NCI-H82 (cell line): ENCODE results near the gene CNKSR3.

ENCODE experiments used
- DNase-seq: peaks from one replicate; lab custom pipeline; 2025; lab: John Stamatoyannopoulos, UW

CNKSR3 gene

DNA sequence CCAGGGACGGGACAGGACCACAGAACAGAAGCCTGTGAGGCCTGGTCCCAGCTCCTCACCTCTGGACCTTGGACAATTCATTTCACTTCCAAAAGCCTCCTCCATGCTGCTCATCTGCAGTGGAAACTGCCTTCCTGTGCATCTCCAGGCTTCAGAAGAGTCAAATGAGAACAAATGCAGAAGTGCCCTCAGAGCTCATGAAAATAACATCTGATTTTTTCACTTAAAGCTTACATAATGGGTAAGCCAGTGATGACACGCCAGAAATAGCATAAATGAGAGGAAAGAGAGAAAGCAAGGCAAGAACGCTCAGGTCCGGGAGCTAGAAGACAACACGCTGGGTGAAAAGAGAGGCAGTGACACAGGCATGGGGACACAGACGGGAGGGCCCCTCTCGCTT is 7.9 kb downstream of the CNKSR3 start:
- DNase-seq, result no peak

GRCh38 chr6:154501578-154501868 is 9.0 kb downstream of the CNKSR3 start:
- no peak for DNase-seq

GRCh38 chr6:154500769-154501577 is 9.5 kb downstream of the CNKSR3 start:
- peak; percentile 11 for DNase-seq

DNA sequence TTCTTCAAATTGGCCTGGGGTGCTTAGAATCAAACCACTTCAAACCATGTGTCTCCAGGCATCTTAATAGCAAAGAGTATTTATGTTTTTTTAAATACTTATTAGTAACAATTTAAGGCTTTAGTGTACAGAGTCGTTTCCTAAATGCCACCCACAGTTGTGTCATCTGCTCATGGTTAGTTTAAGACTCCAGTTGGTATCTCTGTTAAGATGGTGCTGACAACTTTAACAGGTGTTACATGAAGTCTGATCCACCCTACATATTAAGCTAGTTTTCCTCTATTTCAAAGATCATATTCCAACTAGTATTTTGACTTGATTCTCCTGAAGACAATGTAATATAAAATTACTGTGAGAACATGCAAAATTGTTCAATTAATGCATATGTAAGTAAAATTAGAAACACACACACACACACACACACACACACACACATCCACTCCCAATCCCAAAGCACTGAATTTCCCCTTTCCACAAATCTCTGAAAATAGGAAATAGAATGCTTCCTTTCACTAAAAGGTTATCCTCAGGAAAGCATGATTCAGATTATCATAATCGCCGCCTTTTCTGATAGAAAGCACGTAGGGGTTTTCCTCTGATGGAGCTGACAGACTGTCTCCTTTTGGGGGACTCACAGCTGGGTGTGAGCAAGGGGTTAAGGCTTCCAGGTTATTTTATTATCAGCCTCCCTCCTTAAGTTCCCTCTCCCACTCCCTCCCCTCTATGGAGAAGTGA is 10.5 kb downstream of the CNKSR3 start:
- no peak for DNase-seq

GRCh38 chr6:154498340-154498934 is 12.0 kb downstream of the CNKSR3 start:
- no peak for DNase-seq

DNA sequence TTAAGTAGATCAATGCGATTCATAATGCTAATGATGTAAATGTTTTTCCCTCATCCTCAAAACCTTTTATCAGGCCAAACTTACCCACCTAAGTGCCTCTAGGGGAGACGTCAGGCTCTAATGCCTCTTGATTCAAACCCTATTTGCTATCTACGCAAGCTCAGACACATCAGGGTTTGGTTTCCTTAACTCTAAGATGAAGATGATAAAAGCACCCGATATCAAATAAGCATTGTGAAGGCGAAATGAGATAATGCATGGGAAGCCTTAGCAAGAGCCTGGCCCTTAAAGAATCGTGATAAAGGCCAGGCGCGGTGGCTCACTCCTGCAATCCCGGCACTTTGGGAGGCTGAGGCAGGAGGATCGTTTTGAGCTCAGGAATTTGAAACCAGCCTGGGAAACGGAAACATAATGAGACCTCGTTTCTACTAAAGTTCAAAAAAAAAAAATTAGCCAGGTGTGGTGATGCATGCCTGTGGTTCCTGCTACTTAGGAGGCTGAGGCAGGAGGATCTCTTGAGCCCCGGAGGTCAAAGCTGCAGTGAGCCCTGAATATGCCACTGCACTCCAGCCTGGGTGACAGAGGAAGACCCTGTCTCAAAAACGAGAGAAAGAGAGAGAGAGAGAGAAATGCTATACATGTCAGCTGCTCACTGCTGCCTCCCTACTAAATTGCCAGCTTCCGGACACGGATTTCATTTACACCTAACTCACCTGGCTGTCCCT is 13.5 kb downstream of the CNKSR3 start:
- DNase-seq, result no peak

DNA sequence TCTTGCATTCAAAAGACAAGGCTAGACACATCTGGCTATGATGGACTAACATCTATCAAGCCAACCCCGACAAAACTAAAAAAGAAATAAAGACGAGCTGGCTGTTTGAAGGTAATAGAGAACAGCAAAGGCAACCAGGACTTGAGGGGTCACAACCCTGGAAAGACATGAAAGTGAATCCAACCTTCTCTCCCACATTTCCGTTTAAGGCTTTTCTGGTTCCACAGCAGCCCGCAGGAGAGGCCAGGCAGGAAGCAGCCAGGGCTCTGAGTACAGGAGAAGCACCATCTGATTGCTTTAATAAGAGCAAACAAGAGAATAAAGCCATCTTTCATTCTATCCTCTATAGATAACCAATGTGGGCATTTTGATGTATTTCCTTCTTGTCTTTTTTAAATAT is 14.3 kb downstream of the CNKSR3 start:
- no peak for DNase-seq

- DNase-seq, result no peak
Observed at GRCh38 chr6:154494592-154495311, 15.7 kb downstream of the CNKSR3 start.

DNA sequence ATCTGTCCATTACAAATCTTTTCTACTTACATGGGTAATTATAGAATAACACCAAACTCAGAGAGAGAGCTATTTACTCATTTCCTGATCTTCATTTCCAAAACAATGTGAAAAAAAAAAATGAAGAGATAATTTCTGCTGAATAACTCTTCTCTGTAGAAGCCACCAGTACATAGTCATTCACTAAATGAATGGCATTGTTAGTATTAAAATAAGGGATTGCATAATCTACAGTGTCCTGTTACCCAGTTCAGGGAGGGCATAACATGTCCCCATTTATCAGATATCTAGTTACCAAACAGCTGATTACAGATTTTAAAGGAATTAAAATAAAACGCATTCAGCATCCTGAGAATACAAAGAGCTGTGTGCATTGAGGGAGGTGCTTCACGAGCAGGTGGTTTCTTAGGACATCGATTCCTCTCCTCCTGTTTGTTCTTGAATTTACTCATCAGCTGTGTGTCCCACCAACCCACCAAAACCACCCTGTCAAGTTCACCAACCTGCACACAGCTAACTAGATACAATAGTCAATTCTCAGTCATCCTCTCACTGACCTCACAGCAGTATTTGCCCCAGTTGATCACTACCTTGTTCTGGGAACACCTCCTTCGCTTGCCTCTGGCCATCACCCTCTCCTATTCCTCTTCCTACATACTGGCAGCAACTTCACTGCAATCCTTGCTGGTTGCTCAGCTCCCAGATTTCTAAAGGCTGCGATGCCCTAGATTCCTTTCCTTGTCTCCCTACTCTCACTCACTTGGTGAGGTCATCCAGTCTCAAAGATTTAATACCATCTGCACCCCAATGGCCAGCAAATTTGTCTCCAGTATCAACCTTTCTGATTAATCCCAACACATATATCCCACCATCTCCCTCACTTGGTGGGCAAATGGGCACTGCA is 18.7 kb downstream of the CNKSR3 start:
- DNase-seq, result no peak

- no peak for DNase-seq
Observed at GRCh38 chr6:154489822-154490221, 20.7 kb downstream of the CNKSR3 start.

GRCh38 chr6:154488802-154489437 is 21.6 kb downstream of the CNKSR3 start:
- no peak for DNase-seq

- DNase-seq, result no peak
Observed at GRCh38 chr6:154488248-154488593, 22.3 kb downstream of the CNKSR3 start.

GRCh38 chr6:154487367-154488247 is 22.9 kb downstream of the CNKSR3 start:
- no peak for DNase-seq

- no peak for DNase-seq
Observed at GRCh38 chr6:154485815-154486214, 24.7 kb downstream of the CNKSR3 start.

- no peak for DNase-seq
Observed at GRCh38 chr6:154484942-154485341, 25.5 kb downstream of the CNKSR3 start.

- DNase-seq, result no peak
Observed at GRCh38 chr6:154482858-154483257, 27.6 kb downstream of the CNKSR3 start.

DNA sequence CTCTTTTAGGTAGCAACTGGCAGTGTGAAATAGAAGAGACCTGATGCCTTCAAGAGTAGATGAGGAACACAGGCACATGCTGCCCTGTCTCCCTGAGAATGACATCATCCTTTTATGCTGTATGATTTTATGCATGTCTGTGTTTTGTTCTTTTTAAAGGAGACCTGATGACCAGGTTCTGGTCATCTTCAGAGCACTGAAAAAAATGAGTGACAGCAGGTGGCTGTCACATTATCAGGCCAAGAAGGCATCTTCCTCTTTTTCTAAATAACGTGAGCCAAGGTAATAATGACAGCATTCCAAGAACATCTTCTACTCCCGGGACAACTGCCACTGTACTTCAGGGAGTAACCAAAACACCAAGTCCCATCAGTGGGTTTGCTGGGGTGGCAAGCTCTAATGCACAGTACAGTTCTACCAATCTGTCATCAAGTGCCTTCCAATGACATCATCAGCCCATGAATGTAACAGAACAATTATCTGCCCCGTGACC is 28.9 kb downstream of the CNKSR3 start:
- no peak for DNase-seq

- DNase-seq, result no peak
Observed at GRCh38 chr6:154479771-154480639, 30.5 kb downstream of the CNKSR3 start.
